Stimulated activated CD8-positive, alpha-beta memory T cell treated with anti-CD3 and anti-CD28 coated beads, Interleukin-7, amount 100 ng/mL, for 1 hour (primary cell): Measurements from ENCODE around the gene EOGT.

Experiments used
- DNase-seq, 2 donors: peaks; one replicate each; pipeline ENCODE4 v3.0.0-alpha.2; 2020; ENCODE audit warnings: low read depth in 2 of 2

Gene EOGT

DNA sequence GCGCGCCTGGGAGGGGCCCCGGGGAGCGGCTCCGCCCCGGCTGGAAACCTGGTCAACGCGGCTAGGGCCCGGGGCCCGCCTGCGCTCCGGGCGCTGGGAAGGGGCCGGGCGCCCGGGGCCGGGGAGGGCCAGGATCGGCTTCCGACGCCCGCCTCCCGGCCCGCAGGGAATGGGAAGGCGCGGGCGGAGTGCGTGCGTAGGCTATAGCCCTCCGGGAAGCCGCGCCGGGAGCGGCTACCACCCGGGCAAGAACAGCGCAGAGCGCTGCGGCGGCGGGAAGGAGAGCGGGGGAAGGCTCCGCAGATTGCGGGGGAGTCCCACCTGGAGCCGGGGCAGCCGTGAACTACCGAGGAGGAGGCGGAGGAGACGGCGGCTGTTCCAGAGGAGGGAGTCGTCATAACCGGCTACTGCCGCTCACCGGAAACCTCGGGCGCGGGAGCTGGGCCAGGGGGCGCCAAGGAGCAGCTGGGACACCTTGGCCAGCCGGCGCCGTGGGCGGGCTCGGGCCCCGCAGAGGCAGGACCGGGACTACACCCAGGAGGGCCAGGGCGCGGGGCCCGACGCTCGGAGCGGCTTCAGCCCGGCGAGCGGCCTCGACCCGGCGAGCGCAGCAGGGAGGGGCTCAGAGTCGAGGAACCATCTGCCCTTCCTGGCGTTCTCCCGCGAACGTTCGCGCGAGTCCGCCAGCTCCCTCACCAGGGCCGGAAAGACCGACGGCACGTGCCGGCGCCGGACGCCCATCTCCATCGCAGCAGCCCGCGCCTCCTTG is at the start of gene EOGT:
Gene EOGT, minus strand, starts transcription at position 432 of the 769 bp plus-strand sequence. CDS start 3,838 bp downstream, outside the sequence.
- DNase-seq, result peak; percentile 64 to 68

DNA sequence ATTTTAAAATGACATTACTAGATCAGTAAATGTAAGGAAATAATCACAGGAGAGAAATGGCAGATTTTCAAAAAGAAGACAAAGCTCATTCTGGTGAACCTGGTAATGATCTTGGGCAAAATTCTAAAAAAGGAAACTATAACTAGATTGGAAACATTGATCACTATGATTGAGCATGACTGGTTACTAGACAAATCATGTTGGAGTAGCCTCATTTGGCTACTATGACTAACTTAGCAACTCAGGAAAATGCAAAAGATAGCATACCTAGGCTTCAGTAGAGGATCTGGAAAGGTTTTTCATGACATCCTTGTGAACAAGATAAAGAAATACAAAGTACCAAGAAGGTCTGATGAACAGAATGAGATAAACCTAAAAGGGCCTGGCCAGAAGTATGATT is 46.2 kb upstream of the EOGT start:
- DNase-seq, result no peak

DNA sequence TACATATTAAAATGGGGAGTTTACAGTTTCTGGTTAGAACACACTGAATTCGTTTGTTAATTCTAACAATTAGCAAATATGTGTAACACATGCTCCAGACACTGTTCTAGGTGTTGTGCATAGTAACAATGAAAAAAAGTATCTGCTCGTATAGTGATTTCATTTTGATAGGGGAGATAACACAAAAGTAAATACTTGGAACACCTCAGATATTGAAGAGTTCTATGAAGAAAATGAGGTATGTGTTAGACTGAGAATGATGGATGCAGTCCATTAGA is 45.4 kb upstream of the EOGT start:
- no peak for DNase-seq

DNA sequence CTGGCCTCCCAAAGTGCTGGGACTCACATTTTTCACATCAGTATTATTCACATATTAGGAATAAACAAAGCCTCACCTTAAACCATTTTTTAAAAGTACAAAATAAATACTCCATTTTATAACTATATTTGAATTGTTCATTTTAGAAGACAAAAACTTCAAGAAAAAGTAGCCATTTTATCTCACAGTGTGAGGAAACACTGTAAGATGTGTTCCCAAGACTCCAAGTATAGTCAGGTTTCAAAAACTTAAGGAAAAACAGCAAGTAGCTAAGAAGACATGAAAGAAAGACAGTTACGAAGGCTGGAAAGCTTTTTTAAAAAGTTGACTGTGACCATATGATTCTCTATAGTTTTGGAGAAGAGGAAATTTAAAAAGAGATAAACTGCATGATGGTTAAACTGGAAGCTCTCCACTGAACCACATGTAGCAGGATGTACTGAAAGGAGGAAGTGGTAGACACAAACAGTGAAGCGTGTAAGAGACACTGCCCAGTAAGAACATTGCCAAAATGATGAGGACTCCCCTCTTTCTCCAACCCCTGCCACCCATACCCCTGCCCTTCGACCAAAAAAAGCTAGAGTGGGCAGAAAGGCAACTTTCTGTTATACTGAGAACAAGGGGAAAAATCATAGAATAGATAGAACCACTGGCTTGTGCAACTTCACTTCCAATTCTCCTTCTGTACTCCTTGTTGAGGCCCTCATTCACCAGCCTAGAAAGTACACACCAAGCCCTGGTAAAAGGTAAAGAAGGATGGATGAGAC is 44.9 kb upstream of the EOGT start:
- DNase-seq, result no peak

DNA sequence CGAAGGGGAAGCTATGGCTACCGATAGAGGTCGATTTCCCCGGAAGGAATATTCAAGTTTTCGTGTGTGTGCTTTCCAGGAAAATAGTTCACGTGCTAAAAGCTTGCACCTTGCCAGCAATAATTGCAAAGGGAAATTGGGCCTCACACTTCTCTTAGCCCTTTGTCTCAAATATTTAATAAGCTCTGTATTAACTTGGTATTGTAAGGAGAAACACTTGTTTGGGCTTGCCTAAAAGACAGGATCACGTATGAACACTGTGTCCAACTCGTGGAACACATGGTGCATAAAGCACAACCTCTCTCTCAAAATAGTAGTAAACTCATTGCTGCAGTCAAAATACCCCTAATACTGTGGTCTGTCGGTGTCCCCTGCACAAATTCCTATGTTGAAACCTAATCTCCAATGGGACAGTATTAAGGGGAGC is 39.0 kb upstream of the EOGT start:
- DNase-seq, result no peak

DNA sequence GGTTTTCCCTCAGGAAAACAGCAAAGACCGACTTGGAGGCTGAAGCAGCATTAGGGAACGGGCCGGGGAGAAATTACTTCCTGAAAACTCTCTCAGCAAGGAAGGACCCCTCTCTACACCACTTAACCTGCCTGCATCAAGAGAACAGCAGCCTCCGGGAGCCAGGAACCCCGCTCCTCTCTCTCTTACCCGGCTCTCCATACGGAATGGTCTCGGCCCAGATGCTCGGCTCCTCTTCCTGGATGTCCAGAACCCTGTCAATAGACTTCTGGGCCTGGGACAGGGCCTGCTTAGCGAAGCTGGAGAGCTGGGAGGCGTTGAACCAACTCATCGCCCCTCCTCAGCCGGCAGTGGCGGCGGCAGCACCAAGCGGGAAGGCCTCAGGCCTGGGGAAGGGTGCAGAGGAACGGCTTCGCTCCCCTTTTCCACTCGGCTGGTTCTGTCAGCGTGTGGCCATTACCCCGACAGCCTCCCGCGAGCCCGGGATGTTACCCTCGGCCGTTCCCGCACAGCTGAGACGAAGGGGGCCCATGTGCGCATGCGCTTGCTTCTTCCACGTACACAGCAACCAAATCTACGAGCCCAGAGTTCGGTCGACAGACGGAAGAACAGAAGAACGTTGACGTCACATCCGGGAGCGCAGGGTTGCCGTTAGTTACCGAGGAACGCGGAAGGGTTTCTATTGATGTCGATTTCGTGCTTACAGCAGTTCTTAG is 38.4 kb upstream of the EOGT start, which contains the start of gene TMF1:
Gene TMF1, minus strand, starts transcription at position 578 of the 716 bp plus-strand sequence. Its CDS starts 247 bp downstream, at position 331.
- peak; percentile 94 to 97 for DNase-seq

DNA sequence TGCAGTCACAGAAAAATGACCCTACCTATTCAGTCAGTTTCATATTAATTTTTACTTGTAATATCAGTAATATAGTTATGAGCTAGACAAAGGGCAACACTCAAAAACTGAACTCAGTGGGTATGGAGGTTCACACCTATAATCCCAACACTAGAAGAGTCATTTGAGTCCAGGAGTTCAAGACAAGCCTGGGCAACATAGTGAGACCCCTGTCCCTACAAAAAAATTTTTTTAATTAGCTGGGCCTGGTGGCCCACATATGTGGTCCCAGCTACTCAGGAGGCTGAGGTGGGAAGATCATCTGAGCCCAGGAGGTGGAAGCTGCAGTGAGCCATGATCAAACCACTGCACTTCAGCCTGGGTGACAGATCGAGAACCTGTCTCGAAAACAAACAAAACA is 35.5 kb upstream of the EOGT start:
- DNase-seq, result no peak

DNA sequence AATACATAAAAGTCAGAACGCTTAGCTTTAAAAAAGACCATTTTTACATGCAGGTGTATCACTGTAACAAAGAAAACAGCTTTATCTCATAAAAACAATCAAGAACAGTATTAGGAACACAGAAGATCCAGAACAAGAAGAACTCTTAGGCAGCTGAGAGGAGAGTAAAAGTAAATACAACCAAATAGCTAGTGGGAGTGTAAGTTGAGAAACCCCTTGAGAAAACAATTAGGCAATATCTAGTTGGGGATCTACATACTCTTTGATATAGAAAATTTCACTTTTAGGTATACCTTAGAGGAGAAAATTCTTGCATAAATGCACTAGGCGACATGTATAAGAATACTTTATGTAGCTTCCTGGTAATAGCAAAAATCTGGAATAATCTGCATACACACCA is 31.1 kb upstream of the EOGT start:
- DNase-seq, result no peak

DNA sequence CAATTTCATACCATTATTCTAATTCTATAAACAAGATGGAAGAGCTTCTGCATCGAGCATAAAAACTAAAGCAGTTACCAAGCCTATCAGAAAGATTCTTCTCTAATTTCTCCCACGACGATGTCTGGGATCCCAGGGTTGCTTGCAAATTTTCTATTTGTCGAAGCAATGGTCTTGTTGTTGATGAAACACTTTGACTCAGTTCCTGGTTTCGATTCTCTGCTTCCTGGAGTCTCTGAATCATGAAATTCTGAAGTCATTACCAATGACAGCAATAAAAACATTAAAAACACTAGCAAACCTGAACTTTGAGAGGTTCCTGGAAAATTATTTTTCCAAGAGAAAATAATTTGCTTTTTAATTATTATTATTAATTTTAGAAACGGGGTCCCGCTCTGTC is 20.0 kb upstream of the EOGT start:
- no peak for DNase-seq

DNA sequence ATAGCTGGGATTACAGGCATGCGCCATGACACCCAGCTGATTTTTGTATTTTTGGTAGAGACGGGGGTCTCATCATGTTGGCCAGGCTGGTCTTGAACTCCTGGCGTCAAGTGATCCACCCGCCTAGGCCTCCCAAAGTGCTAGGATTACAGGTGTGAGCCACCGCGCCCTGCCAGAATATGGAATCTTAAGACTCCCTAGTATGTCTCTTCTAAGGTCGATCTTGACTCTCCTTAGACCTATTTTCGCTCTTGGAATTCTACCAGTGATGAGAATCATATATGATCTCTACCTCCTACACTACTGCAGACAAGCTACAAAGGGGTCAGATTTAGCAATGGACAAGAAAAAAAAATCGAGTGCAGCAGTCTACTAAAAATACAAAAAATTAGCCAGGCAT is 19.3 kb upstream of the EOGT start:
- no peak for DNase-seq

DNA sequence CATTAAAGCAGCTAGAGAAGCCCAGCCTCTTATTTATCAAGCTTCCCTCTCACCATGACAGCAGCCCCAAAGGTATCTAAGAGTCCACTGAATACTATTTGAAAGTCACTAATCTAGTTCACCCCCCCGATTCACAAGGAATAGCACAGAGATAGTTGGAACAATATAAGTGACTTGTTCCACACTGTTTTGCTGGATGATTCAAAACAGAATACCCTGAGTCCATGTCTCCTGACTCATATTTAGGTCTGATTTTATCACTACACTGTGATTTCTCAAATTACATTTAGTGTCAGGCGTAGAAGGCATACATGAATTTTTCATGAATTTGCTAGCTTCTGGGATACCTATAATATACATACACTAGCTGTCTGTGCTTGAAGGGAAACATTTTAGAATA is 18.7 kb upstream of the EOGT start:
- no peak for DNase-seq

DNA sequence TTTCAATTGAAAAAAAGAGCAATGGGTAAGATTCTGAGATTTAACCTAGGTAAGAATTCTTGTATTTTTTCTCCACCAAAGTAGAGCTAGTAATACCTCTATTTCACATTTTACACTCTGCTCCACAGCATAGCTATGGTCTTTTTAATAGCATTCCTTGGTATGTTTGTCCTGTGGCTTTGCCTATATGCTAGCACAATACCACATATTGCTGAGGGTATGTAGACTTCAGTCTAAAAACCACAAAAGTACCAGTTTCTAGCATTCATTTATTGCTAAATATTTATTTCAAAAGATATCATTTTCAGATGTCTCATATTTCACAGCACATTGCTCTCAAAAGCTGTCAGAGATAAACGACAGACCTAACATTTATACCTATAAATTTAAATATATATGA is 18.2 kb upstream of the EOGT start:
- DNase-seq, result no peak

DNA sequence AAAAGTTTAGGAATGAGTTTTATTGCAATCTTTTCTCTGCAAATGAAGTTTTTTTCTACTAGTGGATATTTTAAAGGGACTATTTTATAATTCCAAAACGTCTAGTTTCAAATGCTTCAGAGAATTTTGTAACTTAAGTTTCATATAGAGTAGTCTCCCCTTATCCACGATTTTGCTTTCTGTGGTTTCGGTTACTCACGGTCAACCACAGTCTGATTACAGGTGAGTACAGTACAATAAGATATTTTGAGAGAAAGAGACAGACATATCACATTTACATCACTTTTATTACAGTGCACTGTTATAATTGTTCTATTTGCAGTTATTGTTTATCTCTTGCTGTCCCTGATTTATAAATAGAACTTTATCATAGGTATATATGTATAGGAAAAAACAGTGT is 7.4 kb upstream of the EOGT start:
- DNase-seq, result no peak

DNA sequence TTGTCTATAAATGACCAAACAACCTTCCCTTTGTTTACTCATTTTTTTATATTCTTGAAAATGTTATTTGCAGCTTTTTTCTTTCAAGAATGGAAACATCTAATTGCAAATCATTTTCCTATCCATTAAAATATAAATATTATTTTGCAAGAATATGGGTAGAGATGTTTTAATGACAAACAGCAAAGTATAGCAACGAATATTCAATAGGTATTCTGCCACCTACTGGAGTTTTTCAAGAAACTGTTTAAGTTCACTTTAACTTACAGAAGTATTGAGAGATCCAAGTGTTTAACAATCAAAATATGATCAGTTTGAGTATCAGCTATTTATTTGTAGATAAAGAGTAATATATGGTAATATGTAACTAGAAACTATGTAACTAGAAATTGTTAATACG is 6.9 kb upstream of the EOGT start:
- no peak for DNase-seq

DNA sequence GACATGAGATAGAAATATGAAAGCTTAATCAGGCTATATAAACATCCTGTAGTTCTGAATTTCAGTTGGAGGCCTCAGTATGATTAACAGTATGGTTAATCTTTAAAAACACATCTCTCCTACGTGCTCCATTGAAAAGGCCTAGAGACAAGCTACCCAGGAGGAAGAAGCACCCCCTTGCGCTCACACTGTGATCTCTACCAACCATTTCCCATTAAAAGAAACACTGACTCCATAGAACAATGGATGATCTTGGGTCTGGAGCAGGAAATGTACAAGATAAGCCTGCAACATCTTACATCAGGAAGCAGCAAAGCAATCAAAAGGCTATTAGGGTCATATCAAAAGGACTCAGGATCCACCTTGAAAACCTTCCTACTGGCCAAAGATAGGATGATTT is 3.4 kb upstream of the EOGT start:
- DNase-seq, result no peak

DNA sequence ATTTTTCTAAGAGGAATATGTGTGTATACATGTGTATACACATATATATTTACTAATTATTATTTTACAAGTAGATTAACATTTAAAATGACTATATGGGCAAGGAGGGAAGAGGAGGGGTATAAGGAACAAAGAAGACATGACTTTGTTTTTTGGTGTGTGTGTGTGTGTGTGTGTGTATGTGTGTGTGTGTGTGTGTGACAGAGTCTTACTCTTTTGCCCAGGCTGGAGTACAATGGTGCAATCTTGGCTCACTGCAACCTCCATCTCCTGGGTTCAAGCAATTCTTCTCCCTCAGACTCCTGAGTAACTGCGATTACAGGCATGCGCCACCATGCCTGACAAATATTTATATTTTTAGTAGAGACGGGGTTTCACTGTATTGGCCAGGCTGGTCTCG is 2.6 kb upstream of the EOGT start:
- no peak for DNase-seq

DNA sequence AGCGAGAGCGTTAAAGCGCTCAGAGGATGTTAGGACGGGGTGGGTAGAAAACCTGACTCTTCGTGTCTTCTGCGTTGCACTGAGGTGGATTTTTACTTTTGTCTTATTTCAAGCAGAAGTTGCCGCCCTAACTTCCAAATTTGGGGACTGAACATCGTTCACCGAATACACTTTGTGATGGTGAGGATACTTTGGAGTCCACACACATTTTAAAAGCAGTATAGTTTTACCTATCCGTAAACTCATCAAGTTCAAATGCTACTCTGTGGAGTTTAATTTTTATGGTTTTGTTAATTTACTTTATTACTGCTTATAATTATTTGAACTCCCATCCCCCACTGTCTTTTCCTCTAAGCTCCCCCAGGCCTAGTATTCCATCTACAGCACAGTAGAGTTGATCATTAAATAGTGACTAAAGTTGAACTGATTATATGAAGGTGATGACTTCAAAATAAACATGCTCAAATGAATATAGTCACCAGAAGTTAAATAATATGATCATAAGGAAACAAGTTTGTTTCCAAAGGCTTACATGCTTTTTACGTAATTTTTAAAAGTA is 617 bp upstream of the EOGT start:
- DNase-seq, result no peak

DNA sequence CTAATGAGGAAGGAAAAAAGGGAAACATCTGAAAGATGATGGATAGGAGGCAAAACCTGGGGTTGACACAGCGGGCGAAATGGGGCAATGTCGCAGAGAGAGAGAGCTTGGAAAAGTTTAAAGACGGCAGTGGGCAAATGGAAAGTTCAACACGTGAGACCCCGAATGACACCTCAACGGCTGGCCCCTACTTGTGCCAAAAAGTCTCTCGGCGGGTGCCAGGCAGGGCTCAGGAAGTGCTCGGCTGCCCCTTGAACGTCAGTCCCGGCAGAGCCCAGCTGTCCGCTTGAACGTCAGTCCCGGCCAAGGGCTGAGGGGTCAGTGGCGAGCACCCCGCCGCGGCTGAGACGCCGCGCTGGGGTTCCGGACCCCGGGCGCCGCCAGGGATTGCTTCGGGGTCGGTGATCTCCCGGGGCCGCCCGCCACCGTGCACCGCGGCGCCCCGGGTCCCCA is 658 bp downstream of the EOGT start:
- peak in 1 of 2 donors; percentile 1 for DNase-seq

DNA sequence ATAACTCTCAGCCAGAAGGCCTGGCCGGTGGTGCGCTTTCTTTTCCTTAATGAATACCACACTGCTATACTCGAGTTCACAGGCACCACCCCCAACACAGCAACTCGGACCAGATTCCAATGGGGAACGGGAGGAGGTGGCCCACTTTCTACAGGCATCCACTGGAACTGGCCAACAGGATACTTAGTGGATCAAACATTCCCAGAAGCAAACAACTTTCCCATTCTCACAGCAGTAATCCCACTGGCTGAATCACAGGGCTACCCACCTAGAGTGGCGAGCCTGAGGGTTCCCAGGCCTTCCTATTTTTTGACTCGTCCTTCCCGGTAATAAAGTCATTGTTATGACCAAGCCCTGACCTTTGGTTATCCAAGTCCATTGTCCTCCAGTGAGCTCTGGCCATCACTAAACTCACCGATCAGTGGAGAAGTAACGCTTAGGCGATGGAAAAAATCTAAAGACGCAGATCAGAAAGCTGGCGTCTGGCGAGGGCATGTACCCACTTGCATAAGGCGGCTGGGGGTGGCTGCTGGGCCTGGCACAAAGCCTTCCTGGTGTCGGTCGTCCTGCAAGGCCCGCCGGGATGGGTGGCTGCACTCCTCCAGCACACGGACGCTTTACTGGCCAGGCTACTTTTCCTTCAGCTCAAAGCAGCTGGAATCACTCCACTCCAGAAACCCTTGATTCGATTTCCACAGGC is 1.2 kb downstream of the EOGT start:
- DNase-seq, result no peak

DNA sequence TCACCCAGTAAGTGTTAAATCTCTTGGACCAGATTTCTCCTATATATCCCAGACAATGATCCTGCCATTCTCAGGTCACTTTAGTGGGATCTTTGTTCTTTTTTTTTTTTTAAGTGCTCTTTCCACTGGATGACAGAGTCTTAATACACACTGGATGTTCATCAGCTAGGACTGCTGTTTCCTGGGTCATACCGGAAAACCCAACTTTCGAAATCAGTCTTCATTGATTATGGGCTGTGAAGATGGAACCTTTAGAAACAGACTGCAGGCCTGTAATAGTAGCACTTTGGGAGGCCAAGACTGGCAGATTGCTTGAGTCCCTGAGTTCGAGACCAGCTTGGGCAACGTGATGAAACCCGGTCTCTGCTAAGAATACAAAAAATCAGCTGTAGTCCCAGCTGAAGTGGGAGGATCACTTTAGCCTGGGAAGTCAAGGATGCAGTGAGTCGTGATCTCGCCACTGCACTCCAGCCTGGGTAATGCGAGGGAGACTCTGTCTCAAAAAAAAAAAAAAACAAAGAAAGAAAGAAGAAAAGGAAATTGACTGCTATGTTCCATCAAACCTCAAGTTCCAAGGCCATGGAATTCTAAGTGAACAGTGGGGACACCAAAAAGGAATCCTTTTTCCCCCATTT is 2.3 kb downstream of the EOGT start:
- no peak for DNase-seq
